PC-3 (cell line): ENCODE data around the gene DNAI4.

Experiments used
- EZH2 ChIP-seq: fragments of 300-600 bp; sonication (generic); IDR thresholded peaks from one replicate; pipeline ENCODE4 v1.6.1; 2017; ENCODE audit warnings: antibody characterized with exemption, mild to moderate bottlenecking, low read length; ENCODE audit not compliant: unreplicated experiment
- EZH2phosphoT487 ChIP-seq: fragments of 300-600 bp; sonication (generic); IDR thresholded peaks from 2 replicates; pipeline ENCODE4 v1.6.1; 2018; ENCODE audit warnings: mild to moderate bottlenecking, antibody characterized with exemption, low read length, borderline replicate concordance
- TF ChIP-seq, protein P1 (sequence below): fragments of 300-600 bp; sonication (generic); conservative IDR thresholded peaks from 2 replicates; pipeline ENCODE4 v1.5.1; 2017; ENCODE audit warnings: antibody characterized with exemption, low read depth, mild to moderate bottlenecking, low read length

DNA sequence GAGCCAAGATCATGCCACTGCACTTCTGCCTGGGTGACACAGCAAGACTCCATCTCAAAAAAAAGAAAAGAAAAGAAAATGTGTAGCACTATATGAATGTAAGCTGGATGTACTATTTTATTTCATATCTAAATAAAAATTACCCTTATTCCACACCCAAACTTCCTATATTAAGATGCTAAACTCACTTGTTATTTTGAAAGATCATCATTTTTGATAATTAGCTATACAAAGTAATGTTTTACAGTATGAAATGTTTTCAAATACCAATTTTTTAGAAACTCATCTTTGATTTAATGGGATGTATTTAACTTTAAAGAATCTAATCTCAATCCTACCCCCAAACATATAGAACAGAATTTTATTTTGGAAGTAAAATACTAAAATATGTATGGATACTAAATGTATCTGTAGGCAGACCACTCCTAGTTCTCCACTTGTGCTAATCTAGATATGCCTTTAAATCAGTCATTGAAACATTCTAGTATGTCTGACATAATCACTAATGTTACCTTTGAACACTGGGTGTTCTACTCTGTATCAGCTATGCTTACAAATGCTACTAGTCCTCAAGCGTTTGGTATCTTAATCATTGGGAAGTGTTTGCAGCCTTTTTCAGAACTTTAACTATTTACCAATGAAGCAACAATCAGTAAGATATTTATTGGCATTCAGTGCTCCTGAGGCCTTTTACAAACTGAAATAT lies 13.0 kb upstream of the DNAI4 start:
- TF ChIP-seq, protein P1, sequence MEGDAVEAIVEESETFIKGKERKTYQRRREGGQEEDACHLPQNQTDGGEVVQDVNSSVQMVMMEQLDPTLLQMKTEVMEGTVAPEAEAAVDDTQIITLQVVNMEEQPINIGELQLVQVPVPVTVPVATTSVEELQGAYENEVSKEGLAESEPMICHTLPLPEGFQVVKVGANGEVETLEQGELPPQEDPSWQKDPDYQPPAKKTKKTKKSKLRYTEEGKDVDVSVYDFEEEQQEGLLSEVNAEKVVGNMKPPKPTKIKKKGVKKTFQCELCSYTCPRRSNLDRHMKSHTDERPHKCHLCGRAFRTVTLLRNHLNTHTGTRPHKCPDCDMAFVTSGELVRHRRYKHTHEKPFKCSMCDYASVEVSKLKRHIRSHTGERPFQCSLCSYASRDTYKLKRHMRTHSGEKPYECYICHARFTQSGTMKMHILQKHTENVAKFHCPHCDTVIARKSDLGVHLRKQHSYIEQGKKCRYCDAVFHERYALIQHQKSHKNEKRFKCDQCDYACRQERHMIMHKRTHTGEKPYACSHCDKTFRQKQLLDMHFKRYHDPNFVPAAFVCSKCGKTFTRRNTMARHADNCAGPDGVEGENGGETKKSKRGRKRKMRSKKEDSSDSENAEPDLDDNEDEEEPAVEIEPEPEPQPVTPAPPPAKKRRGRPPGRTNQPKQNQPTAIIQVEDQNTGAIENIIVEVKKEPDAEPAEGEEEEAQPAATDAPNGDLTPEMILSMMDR = no peak
- TF ChIP-seq EZH2 (no peak), EZH2phosphoT487 (no peak)
